GM12801 (cell line): ENCODE data around the gene E2F2.

Experiments
- TF ChIP-seq, protein P1 (sequence below): IDR thresholded peaks from one replicate; pipeline ENCODE4 v1.5.1; 2011; ENCODE audit warnings: control low read depth; ENCODE audit not compliant: insufficient read length; ENCODE audit errors: extremely low read depth

The E2F2 gene

DNA sequence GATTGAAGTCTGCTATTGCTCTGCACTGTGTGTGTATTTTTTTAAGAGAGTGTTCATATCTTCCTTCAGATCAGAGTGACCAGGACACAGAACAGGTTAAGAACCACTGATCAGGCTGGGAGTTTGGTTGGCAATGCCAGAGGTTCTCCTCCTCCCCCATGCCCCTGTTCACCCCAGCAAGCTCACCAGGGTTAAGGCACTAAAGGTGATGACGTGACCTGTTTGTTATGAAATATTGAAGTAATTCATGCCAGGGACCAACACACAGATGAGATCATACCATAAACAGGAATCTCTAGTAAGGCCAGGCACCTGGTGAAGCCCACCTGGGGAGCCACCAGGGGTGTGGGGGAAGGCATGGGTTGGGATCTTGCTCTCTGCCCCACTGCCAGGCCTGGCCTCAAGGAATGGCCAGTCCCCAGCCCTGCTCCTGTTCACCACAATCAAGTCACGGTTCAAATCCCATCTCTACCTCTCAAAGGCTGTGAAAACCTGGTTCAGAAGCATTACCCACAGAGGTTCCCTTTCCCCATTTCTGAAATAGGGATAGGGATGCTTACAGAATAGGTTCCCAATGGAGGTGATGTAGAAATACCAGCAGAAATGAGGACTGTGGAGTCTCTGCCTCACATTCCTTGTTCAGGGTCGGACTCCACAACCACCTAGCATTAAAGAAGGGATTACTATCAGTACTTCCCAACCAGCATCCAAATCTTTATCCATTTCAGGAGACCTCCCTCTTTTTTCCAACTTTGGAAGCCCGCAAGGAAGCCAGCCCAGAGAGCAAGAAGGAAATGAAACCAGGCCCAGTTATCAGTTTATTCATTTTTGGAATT, 25.8 kb upstream of the E2F2 start:
- TF ChIP-seq, protein P1, sequence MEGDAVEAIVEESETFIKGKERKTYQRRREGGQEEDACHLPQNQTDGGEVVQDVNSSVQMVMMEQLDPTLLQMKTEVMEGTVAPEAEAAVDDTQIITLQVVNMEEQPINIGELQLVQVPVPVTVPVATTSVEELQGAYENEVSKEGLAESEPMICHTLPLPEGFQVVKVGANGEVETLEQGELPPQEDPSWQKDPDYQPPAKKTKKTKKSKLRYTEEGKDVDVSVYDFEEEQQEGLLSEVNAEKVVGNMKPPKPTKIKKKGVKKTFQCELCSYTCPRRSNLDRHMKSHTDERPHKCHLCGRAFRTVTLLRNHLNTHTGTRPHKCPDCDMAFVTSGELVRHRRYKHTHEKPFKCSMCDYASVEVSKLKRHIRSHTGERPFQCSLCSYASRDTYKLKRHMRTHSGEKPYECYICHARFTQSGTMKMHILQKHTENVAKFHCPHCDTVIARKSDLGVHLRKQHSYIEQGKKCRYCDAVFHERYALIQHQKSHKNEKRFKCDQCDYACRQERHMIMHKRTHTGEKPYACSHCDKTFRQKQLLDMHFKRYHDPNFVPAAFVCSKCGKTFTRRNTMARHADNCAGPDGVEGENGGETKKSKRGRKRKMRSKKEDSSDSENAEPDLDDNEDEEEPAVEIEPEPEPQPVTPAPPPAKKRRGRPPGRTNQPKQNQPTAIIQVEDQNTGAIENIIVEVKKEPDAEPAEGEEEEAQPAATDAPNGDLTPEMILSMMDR, result no peak

DNA sequence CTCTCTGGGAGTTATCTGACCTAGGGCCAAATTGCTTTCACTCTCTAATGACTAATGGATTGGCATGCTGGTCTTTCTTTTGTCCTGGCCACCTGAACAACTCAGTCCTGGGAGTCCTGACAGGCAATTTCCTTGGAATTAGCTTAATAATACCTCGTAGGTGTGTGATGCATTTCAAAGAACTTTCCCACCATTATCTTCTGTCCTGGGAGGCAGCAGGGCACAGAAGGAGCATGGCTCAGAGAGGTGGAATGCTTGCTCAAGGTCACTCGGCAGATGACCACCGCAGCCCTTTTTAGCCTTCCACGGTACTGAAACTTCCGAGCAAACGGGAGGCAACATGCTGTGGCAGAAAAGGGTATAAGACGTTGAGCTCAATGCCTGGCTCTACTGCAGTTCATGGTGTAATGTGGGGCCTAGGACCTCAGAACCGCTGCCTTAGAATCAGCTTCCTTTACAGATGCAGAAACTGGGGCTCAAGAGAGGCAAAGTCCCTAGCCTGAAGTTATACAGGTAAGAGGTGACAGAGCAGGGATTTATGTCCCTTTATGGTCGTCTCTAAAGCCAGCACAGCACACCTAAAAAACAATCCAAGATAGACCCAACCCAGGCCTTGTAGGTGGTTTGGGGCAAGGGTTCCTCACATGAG, 25.1 kb upstream of the E2F2 start:
- TF ChIP-seq, protein P1, result no peak

DNA sequence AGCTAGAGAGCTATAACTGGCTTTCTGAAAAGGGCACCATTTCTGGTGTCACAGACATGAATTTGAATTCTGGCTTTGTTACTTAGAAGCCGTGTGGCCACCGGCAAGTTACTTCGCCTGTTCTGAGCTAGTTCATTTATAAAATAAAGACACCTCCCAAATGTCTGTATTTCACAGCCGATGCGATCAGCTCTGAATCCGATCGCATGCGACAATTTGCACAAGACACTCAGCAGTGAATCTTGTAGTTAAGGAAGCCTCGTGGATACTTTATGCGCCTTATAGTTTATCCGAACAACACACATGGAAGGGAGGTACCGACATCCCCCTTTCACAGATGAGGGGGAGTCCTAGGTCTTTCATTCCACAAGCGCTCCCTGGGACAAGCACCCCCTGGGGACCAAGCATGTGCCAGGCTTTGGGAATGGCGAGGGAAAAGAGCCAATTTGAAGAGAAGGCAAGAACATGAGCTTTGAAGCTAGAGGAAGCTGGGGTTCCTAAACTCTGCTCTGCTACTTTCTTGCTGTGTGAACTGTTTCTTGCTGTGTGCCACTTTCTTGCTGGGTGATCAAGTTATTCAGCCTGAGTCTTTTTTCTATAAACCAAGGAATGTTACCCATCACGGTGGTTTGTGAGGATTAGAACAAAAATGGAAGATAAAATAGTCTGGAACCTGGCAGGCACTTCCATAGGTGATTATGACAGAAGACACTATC, 24.4 kb upstream of the E2F2 start:
- TF ChIP-seq, protein P1, result no peak

DNA sequence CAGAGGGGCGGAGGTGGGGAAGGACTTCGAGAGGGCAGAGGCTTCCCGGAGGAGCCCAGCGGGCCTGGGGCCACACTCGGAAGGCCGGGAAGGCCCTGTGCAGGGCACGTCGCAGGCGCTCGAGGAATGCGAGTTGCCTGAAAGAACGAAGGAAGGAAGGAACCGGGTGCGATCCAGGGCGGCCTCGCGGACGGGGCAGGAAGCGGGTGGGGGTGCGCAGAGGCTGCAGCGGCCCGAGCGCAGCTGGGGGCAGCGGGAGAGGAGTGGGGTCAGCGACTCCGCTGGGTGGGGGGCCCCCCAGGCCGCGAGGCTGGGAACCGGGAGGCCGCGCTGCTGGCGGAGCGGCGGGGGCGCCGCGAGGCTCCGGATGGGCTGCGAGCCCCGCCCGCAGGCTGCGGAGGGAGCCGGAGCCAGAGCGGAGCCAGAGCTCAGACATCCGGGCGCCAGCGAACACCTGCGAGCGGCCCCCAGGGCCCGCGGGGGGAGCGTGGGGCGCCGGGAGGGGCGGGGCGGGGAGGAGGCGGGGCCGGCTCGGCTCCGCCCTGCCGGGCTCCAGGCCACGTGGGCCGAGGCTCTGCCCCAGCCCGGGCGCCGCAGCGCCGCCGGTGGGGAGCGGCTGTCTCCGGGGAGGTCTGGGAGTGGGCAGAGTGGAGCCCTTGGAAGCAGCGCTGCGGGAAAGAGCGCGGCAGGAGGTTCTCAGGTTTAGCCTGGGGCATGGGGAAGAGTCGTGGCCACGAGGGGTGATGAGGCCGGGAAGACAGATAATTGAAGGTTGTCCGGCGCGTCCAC, 23.6 kb upstream of the E2F2 start:
- TF ChIP-seq, protein P1, result no peak

DNA sequence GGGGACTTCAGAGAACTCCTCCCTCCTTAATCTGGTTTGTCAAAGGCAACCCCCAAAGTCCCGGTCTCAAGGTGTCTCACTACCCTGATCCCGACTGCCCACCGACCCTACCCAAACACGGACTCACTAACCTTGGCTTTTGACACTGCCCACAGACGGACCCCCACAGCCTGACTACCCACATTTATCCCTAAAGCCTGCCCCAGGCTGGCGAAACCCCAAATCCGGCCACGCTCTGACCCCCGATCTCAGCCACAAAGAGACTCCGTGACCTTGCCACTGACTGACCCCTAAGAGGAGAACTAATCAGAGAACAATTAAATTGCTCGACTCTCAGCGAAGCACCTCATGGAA, 23.1 kb upstream of the E2F2 start:
- TF ChIP-seq, protein P1, result no peak

DNA sequence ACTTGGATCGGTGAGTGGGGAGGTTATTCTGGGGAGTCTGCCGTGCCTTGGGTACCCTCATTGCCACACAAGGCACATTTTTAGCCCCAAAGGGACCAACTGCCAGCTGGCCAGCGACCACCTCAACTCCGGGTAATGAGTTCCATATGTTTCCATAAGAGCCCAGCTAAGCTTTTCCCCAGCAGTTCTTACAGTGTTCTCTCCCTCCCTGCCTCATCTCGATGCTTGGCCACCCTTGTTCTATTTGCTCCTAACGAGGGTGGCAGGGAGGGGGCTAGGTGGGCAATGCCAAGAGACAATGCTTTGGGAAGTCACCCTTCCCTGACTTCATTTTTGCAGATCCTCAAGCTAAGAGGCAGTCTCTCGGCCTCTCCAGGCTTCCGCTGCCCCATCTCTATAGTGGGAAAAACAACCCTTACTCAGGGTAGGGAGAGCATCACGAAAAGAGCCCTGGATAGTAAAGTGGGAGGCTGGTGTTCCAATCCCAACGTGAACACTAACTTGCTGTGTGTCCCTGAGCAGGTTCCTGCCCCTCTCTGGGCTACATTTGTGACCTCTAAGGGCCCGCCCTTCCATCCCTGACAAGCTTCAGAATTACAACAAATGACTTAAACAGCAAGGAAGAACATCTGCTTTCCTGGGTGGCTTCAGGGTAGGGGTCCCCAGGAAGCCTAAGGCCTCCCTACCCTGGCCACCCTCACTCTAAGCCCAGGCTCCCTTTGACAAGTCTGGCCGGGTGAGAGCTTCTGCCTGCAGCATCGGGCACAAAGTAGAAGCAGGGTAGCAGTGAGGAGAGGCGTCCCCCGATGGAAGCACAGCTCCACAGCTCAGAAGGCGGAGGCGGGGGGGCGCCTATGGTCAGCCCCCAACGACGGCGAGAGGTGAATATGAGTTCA, 22.4 kb upstream of the E2F2 start:
- TF ChIP-seq, protein P1, result no peak
